Spleen (tissue), 7 donors: ENCODE data around the gene WDR20.

Source experiments
- CTCF ChIP-seq, 11 experiments: fragments of 200-600 bp in 7 of 11; fragments of 450-650 bp in 4 of 11; sonication (generic) in 4 of 11; IDR thresholded peaks in 8 of 11; conservative IDR thresholded peaks in 3 of 11; 1 replicate in 7 of 11; 2 replicates in 4 of 11; pipeline versions ENCODE4 v1.4.0 to v1.8.0; 2016 to 2021; ENCODE audit warnings: antibody characterized with exemption in 11 of 11, inconsistent platforms in 4 of 11, mild to moderate bottlenecking in 1 of 11
- POLR2A ChIP-seq, 3 donors: fragments of 450-650 bp; IDR thresholded peaks; one replicate each; pipeline ENCODE4 v1.5.1; 2017; ENCODE audit warnings: antibody characterized with exemption in 3 of 3, mild to moderate bottlenecking in 1 of 3
- donor health status: DM: no; HTN: no; CAD: no; lungs with moderate emphysema.
- donor health status: DM: no; HTN: no; CAD: no.
- donor health status: DM: no; HTN: no; CAD: no.

- TF ChIP-seq POLR2A (IDR thresholded peaks at IDR 0.05) (no peak), CTCF (IDR thresholded peaks at IDR 0.05 in 8 of 11, conservative IDR thresholded peaks at IDR 0.05 in 3 of 11) (no peak)
Observed at GRCh38 chr14:102212845-102213244, 73.1 kb downstream of the WDR20 start.
